Dermis blood vessel endothelial cell (primary cell): ENCODE results near the gene ARHGDIB. TPM values are rescaled to one million over a fixed set of nuclear protein-coding genes. Genes with fewer than 3 reads are reported as not detected.
A peak's percentile ranks its signal among the peaks of the same experiment; 100 is the strongest.

Experiments used
- DNase-seq: peaks from one replicate; pipeline ENCODE4 v3.0.0; 2010
- total RNA-seq: library from RNA; depleted of rRNA; stranded (reverse); fragments of >200 nt; gene quantifications from 2 replicates; pipeline ENCODE4 v1.2.3, GENCODE V29; 2014

The ARHGDIB gene
- total RNA-seq, 1 donor from 2014 or later, result 117 TPM

- no peak for DNase-seq
Observed at GRCh38 chr12:14956024-14956891, 5.1 kb downstream of the ARHGDIB start.

DNA sequence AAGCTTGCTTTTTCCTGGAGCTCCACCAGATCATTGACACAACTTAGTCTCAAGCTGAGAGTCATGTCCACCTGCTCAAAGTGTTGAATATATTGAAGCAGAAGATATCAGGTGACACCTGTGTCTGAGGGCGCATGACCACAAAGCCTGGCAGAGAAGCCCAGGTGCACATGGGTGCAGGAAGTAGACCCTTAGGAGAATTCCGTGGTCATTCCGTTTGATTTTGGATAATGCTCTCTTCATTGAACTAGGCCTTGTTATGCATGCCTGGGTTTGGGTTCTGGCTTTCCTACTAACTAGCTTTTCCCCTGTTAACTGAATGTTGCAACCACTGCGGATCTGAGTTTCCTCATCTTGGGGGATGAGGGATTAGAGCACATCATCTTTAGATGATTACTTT is 7.1 kb downstream of the ARHGDIB start:
- DNase-seq, result no peak

- no peak for DNase-seq
Observed at GRCh38 chr12:14953752-14954151, 7.6 kb downstream of the ARHGDIB start.

- peak; percentile 99 for DNase-seq
Observed at GRCh38 chr12:14952299-14952921, 9.0 kb downstream of the ARHGDIB start.

DNA sequence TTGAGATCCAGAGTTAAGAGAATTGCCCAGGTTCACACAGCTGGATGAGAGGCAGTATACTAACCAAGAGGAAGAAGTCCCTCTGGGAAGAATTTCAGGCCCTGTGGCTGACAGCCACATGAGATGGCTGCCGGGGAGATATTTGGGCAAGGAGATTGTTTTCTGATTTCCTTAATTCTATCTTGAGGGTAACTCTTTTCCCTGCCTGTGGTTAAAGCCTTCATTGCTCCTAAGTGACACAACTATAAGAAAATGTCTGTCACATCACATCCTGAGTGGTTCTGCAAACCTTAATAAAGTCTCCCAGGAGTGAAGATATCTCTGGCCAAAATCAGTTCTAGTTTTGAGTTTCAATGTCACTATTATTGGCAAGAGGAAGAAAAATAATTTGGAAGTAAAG is 9.6 kb downstream of the ARHGDIB start:
- no peak for DNase-seq

- DNase-seq, result no peak
Observed at GRCh38 chr12:14950982-14951746, 10.2 kb downstream of the ARHGDIB start.

GRCh38 chr12:14950421-14950820 is 11.0 kb downstream of the ARHGDIB start:
- DNase-seq, result no peak

DNA sequence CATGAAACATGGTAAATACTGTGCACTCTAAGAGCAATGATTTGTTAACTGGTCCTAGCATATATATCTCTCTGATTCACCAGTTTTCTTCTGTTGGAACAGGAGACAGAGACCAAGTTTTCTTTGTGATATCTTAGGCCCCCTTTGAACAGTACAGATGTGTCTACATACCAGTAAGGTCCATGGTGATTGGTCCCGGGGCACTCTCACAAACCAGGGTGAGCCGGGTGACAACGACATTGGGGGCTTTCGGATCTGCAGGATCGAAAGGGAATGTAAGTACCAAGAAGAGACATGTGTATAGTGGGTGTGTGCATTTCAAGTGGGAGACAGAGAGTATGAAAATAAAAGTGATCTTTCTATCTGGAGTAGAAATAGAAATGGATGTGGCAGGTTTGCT is 11.8 kb downstream of the ARHGDIB start:
- no peak for DNase-seq

DNA sequence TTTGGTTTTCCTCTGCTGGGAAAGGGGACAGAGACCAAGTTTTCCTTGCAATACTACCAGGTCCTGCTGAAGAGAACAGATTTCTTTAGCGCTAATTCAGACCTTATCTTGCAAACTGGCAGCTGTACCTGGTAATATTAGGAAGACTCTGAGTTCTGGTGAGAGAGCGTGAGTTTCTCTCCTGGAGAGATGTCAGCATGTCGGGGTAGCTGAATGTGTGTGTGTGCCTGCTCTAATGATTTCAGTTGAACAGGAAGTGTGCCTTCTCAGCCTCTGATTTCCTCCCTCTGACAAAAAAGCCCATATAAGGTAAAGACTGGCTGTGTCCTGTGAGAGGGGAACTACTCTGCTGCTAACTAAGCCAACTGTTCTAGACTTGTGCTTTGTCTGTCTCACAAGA is 12.7 kb downstream of the ARHGDIB start:
- peak; percentile 97 for DNase-seq

DNA sequence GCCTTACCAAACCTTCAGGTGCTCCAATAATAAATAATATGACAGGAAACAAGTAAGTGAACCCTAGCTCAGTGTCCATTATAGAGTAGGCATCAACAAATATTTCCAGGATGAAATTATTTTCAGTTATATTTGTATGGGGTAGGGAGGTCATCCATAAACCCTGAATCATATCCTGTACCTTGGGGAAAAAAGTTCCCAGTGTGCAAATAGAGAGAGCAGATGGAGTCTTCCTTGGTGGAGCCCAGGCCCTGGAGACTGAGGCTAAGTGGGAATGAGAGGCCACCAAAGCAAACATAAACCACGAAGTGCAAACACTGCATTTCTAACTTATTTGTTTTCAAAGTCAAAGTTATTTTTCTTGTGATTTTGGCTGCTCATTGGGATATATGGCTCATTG is 14.5 kb downstream of the ARHGDIB start:
- DNase-seq, result peak; percentile 53

DNA sequence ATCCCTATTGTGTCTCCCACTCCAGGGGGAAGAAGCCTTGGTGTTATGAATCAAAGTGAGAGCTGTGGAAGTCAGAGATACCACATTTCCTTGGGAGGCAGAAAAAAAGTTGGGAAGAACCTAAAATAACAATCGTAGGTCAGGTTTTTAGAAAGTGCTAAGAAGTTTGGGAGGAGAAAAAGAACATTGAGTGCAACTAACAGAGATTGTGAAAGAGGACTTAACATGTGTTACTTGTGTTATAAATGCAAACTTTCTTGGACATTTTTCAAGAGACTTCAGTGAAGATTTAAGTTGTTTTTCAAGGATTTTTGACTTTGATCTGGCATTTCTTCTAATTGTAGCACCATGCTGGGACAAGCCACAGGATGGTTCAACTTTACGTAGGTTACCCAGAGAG is 15.2 kb downstream of the ARHGDIB start:
- DNase-seq, result no peak

DNA sequence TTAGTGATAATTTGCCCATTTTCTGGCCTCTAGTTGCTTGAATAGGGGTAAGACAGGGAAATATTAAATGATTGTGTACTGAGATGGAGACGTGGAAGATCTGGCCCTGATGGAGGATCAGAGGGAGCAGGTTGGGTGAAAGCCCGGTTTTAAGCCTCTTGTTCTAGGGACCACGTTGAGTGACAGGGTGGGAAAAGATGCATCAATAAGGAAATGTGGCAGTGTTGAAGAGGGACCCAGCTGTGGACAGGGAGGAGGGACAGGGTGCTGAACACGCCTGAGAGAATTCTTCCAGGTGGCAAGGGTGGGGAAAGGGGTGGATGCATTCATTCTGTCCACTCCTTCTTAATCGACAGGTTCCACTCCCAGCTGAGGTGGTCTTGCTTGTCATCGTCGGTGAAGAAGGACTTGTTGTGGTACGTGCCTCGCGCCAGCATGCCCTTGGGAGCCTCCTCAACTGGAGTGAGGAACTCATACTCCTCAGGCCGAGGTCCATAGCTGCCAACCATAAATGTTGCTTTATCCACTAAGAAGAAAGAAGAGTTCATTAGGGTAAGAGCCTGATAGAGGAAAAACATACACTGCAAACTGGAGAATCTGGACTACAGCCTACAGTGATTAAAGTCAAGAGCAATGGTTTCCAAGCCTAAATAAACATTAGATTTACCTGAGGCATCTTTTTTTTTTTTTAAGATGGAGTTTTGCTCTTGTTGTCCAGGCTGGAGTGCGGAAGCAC is 19.0 kb downstream of the ARHGDIB start:
- DNase-seq, result no peak

- DNase-seq, result no peak
Observed at GRCh38 chr12:14941369-14941768, 20.0 kb downstream of the ARHGDIB start.

DNA sequence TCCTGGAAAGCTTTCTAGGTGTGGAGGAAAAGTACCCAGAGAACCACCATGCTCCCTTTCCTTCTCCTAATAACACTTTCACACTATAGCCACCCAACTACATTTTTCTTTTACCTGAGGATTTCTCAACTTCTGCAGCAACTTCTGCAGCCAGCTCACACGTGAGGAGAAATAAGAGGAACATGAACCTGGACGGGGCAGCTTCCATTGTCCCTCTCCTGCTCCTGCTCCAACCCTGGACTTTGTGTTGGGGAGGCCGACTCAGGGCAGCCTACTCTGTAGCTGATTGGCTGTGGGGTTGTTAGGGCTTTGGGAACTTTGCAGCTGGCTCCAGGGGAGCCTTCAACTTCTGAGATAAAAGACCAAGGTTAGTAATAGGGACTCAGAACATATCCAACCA is 23.1 kb downstream of the ARHGDIB start, which contains the start of gene ERP27:
TSS of gene ERP27 (minus strand) at position 237 of the 400 bp plus-strand sequence. CDS start at position 208, 29 bp downstream.
- DNase-seq, result no peak

- DNase-seq, result no peak
Observed at GRCh38 chr12:14937689-14938088, 23.7 kb downstream of the ARHGDIB start.

DNA sequence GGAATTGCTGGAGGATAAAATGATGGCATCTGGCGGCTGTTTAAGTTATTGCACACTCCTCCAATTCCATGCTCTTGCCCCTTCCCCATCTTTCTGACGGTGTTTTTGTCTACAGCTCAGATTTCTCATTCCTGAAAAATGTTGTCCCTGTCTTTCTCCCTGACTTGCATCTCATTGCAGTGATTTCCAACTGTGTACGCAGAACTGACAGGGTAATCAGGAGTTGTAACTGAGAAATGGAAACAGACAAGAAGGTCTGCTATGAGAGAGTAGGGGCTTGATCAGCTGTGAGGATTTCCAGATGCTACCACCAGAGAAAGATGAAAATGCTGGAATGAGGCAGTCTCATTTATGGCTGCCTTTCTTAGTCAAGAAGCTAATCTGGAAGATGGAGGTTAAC is 24.4 kb downstream of the ARHGDIB start:
- DNase-seq, result no peak

DNA sequence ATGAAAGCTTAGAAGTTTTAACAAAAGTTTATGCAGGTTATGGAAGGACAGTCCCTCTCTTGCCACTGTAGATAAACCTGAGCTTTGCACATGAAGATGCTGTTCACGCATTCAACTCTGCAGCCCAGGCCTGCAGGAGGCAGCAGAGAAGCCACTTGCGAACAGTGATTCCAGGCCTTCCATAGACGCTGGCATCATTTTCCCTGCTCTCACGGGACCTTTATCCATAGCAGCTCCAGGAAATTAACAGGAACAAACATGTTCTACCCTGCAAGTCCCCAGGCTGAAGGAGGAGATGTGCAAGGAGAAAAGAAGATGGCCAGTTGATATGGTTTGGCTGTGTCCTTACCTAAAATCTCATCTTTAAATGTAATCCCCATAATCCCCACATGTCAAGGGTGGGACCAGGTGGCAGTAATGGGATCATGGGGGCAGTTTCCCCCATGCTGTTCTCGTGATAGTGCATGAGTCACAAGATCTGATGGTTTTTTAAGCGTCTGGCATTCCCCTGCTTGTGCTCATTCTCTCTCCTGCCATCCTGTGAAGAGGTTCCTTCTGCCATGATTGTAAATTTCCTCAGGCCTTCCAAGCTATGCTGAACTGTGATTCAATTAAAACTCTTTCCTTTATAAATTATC is 25.1 kb downstream of the ARHGDIB start:
- peak; percentile 30 for DNase-seq

GRCh38 chr12:14935031-14935430 is 26.4 kb downstream of the ARHGDIB start:
- no peak for DNase-seq

DNA sequence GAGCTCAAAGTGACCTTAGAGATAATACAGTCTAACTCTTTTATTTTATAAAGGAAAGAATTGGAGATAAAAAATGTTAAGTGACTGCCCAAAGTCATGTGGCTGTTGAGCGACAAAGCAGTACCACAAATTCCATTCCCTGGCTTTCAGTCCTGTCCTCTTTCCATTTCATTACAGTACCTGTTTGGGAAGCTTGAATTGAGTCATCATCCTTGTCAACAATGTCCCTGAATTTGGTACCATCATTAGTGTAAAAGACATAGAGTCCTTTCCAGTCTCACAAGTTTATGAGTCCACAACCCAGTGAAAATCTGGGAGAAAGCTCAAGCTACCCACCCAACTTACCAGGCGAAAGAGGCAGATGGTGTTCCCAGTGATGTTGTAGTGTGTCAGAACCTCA is 26.9 kb downstream of the ARHGDIB start:
- DNase-seq, result no peak

- no peak for DNase-seq
Observed at GRCh38 chr12:14931791-14932560, 29.4 kb downstream of the ARHGDIB start.

- DNase-seq, result no peak
Observed at GRCh38 chr12:14931359-14931758, 30.0 kb downstream of the ARHGDIB start.
